DOHH2 (cell line): Measurements from ENCODE around the gene CDKN2C.

Source experiments
- CTCF ChIP-seq: fragments of 200-600 bp; sonication (generic); IDR thresholded peaks from one replicate; pipeline ENCODE4 v1.5.1; 2014; ENCODE audit warnings: antibody characterized with exemption, mild to moderate bottlenecking, low read depth, low read length; ENCODE audit not compliant: poor library complexity, severe bottlenecking
- EZH2phosphoT487 ChIP-seq: fragments of 200-600 bp; sonication (generic); IDR thresholded peaks from 2 replicates; pipeline ENCODE4 v1.6.1; 2017; ENCODE audit warnings: borderline replicate concordance, mild to moderate bottlenecking, antibody characterized with exemption, low read length, moderate library complexity, mixed read lengths

GRCh38 chr1:50970931-50971582, 1.0 kb downstream of the CDKN2C start:
- TF ChIP-seq CTCF (no peak), EZH2phosphoT487 (no peak)
